Osteoblast (primary cell): ENCODE measurements around the gene DENND1B. TPM values are rescaled to one million over a fixed set of nuclear protein-coding genes. Genes with fewer than 3 reads are reported as not detected.

ENCODE experiments used
- DNase-seq: peaks from one replicate; pipeline ENCODE4 v3.0.0; 2011; ENCODE audit warnings: low spot score, mixed read lengths; ENCODE audit not compliant: insufficient read length; ENCODE audit errors: missing footprints
- H2AFZ ChIP-seq: 2 replicates; pipeline ENCODE4 v1.6.0; 2011; ENCODE audit warnings: mild to moderate bottlenecking, low read length
- H3K27ac ChIP-seq: 2 replicates; pipeline ENCODE4 v1.5.1; 2011; ENCODE audit warnings: mild to moderate bottlenecking, low read depth, low read length, moderate library complexity
- H3K27me3 ChIP-seq: 2 replicates; pipeline ENCODE4 v1.6.0; 2012; ENCODE audit warnings: mild to moderate bottlenecking, control low read depth, inconsistent platforms, low read length, moderate library complexity; ENCODE audit not compliant: insufficient read depth
- H3K36me3 ChIP-seq: 2 replicates; pipeline ENCODE4 v1.5.1; 2011; ENCODE audit warnings: mild to moderate bottlenecking, low read length, control low read depth, moderate library complexity; ENCODE audit not compliant: insufficient read depth
- H3K4me1 ChIP-seq: 2 replicates; pipeline ENCODE4 v1.5.1; 2011; ENCODE audit warnings: mild to moderate bottlenecking, low read length, control low read depth, moderate library complexity; ENCODE audit not compliant: insufficient read depth
- H3K4me2 ChIP-seq: 2 replicates; pipeline ENCODE4 v1.6.0; 2011; ENCODE audit warnings: mild to moderate bottlenecking, low read length; ENCODE audit not compliant: insufficient read depth
- H3K4me3 ChIP-seq: fragments of 200-600 bp; sonication (generic); 3 replicates; pipeline ENCODE4 v1.5.1; 2012; ENCODE audit warnings: mild to moderate bottlenecking, low read length, inconsistent platforms; ENCODE audit not compliant: insufficient read depth
- H3K79me2 ChIP-seq: 2 replicates; pipeline ENCODE4 v1.6.0; 2012; ENCODE audit warnings: mild to moderate bottlenecking, low read length, control low read depth, inconsistent platforms; ENCODE audit not compliant: insufficient read depth
- H3K9me3 ChIP-seq: 2 replicates; pipeline ENCODE4 v1.5.1; 2011; ENCODE audit warnings: low read depth, low read length, control low read depth
- H4K20me1 ChIP-seq: 2 replicates; pipeline ENCODE4 v1.6.0; 2012; ENCODE audit warnings: mild to moderate bottlenecking, low read length, control low read depth; ENCODE audit not compliant: insufficient read depth
- total RNA-seq: library from RNA; depleted of rRNA; stranded (reverse); fragments of >200 nt; gene quantifications from 2 replicates; pipeline ENCODE4 v1.2.3, GENCODE V29; 2012
- TF ChIP-seq, protein P1 (sequence below): IDR thresholded peaks from 2 replicates; pipeline ENCODE4 v1.5.1; 2011; ENCODE audit warnings: mild to moderate bottlenecking, low read depth, low read length, moderate library complexity; ENCODE audit errors: extremely low read depth

Gene DENND1B
- total RNA-seq, 1 donor = 22.4 TPM

GRCh38 chr1:197735461-197735860 lies 39.8 kb downstream of the DENND1B start:
- no peak overlapping the region for H3K4me3 ChIP-seq
- H3K27me3 ChIP-seq = no peaks in the 10 kb centered on the region
- H3K4me2 ChIP-seq = no peak overlapping the region
- DNase-seq = no peak
- H3K9me3 ChIP-seq = no peaks in the 10 kb centered on the region
- peaks cover 4% of the 10 kb centered on the region for H3K36me3 ChIP-seq
- no peaks in the 10 kb centered on the region for H4K20me1 ChIP-seq
- H2AFZ ChIP-seq = no peak overlapping the region
- no peak overlapping the region for H3K27ac ChIP-seq
- peaks cover 9% of the 10 kb centered on the region for H3K4me1 ChIP-seq
- H3K79me2 ChIP-seq = peaks cover 22% of the 10 kb centered on the region
- TF ChIP-seq, protein P1, sequence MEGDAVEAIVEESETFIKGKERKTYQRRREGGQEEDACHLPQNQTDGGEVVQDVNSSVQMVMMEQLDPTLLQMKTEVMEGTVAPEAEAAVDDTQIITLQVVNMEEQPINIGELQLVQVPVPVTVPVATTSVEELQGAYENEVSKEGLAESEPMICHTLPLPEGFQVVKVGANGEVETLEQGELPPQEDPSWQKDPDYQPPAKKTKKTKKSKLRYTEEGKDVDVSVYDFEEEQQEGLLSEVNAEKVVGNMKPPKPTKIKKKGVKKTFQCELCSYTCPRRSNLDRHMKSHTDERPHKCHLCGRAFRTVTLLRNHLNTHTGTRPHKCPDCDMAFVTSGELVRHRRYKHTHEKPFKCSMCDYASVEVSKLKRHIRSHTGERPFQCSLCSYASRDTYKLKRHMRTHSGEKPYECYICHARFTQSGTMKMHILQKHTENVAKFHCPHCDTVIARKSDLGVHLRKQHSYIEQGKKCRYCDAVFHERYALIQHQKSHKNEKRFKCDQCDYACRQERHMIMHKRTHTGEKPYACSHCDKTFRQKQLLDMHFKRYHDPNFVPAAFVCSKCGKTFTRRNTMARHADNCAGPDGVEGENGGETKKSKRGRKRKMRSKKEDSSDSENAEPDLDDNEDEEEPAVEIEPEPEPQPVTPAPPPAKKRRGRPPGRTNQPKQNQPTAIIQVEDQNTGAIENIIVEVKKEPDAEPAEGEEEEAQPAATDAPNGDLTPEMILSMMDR = no peak

- Histone ChIP-seq H4K20me1 (no peaks in the 10 kb centered on the region), H3K4me1 (peaks cover 9% of the 10 kb centered on the region), H3K27ac (no peak overlapping the region), H2AFZ (no peak overlapping the region), H3K9me3 (no peaks in the 10 kb centered on the region), H3K4me2 (no peak overlapping the region), H3K36me3 (peaks cover 4% of the 10 kb centered on the region), H3K4me3 (no peak overlapping the region), H3K27me3 (no peaks in the 10 kb centered on the region), H3K79me2 (peaks cover 11% of the 10 kb centered on the region)
- TF ChIP-seq, protein P1 = no peak
- no peak for DNase-seq
Measured at GRCh38 chr1:197733324-197733723, 42.0 kb downstream of the DENND1B start.

- Histone ChIP-seq H3K4me2 (no peak overlapping the region), H3K79me2 (peaks cover 7% of the 10 kb centered on the region), H3K9me3 (no peaks in the 10 kb centered on the region), H3K27ac (no peak overlapping the region), H3K4me3 (no peak overlapping the region), H3K36me3 (peaks cover 4% of the 10 kb centered on the region), H3K27me3 (no peaks in the 10 kb centered on the region), H2AFZ (no peak overlapping the region), H4K20me1 (no peaks in the 10 kb centered on the region), H3K4me1 (peaks cover 8% of the 10 kb centered on the region)
- DNase-seq = no peak
- TF ChIP-seq, protein P1 = no peak
Measured at GRCh38 chr1:197732187-197732586, 43.1 kb downstream of the DENND1B start.

- TF ChIP-seq, protein P1 = no peak
- peaks cover 2% of the 10 kb centered on the region for H3K4me1 ChIP-seq
- no peak for DNase-seq
- peaks cover 4% of the 10 kb centered on the region for H3K36me3 ChIP-seq
- no peaks in the 10 kb centered on the region for H4K20me1 ChIP-seq
- no peaks in the 10 kb centered on the region for H3K9me3 ChIP-seq
- no peak overlapping the region for H2AFZ ChIP-seq
- no peak overlapping the region for H3K27ac ChIP-seq
- no peaks in the 10 kb centered on the region for H3K27me3 ChIP-seq
- H3K79me2 ChIP-seq = peaks cover 7% of the 10 kb centered on the region
- no peak overlapping the region for H3K4me2 ChIP-seq
- no peak overlapping the region for H3K4me3 ChIP-seq
Measured at GRCh38 chr1:197731449-197731848, 43.8 kb downstream of the DENND1B start.
